CD14-positive monocyte (primary cell): ENCODE data around the gene HDAC8. TPM values are rescaled to one million over a fixed set of nuclear protein-coding genes. Genes with fewer than 3 reads are reported as not detected.

ENCODE experiments used
- DNase-seq, 3 donors: peaks; one replicate each; pipeline ENCODE4 v3.0.0-alpha.2; 2011 to 2022
- H2AFZ ChIP-seq: 2 replicates; pipeline ENCODE4 v1.6.0; 2012; ENCODE audit warnings: mild to moderate bottlenecking, low read depth, low read length, inconsistent platforms; ENCODE audit not compliant: insufficient read depth, poor library complexity, severe bottlenecking
- H3K27ac ChIP-seq, 2 donors: 1 replicate in 1 of 2; 2 replicates in 1 of 2; pipeline ENCODE4 v1.5.1; 2012 to 2013; ENCODE audit warnings: low read length in 2 of 2, control low read depth in 1 of 2, inconsistent platforms in 1 of 2, low read depth in 1 of 2, mild to moderate bottlenecking in 1 of 2
- H3K27me3 ChIP-seq, 2 donors: one replicate each; pipeline versions ENCODE4 v1.6.0 to v1.6.1; 2011 to 2013; ENCODE audit warnings: low read length in 2 of 2; ENCODE audit not compliant: control insufficient read depth in 2 of 2, insufficient read depth in 2 of 2
- H3K36me3 ChIP-seq, 2 donors: replicated peaks in 1 of 2; 1 replicate in 1 of 2; 2 replicates in 1 of 2; pipeline versions ENCODE4 v1.5.1 to v1.6.1; 2012 to 2013; ENCODE audit warnings: low read length in 2 of 2, control low read depth in 1 of 2, inconsistent platforms in 1 of 2, mild to moderate bottlenecking in 1 of 2; ENCODE audit not compliant: insufficient read depth in 2 of 2, control insufficient read depth in 1 of 2
- H3K4me1 ChIP-seq, 2 donors: 1 replicate in 1 of 2; 2 replicates in 1 of 2; pipeline versions ENCODE4 v1.5.1 to v1.6.1; 2012 to 2013; ENCODE audit warnings: low read length in 2 of 2, control low read depth in 1 of 2, inconsistent platforms in 1 of 2, mild to moderate bottlenecking in 1 of 2, moderate library complexity in 1 of 2; ENCODE audit not compliant: insufficient read depth in 2 of 2, control insufficient read depth in 1 of 2
- H3K4me2 ChIP-seq: replicated peaks from 2 replicates; pipeline ENCODE3; 2012; ENCODE audit warnings: low read length, moderate library complexity, mild to moderate bottlenecking; ENCODE audit not compliant: poor library complexity, severe bottlenecking; ENCODE audit errors: extremely low read depth
- H3K4me3 ChIP-seq, 3 experiments: fragments of 200-600 bp in 1 of 3; sonication (generic) in 1 of 3; replicated peaks in 1 of 3; 1 replicate in 2 of 3; 2 replicates in 1 of 3; pipeline ENCODE4 v1.5.1; 2011 to 2013; ENCODE audit warnings: low read length in 3 of 3, mild to moderate bottlenecking in 3 of 3, control low read depth in 2 of 3, low read depth in 2 of 3, inconsistent platforms in 1 of 3, moderate library complexity in 1 of 3
- H3K79me2 ChIP-seq: 2 replicates; pipeline ENCODE4 v1.6.0; 2012; ENCODE audit warnings: mild to moderate bottlenecking, control low read depth, inconsistent platforms, low read length, moderate library complexity; ENCODE audit not compliant: insufficient read depth
- H3K9ac ChIP-seq: 2 replicates; pipeline ENCODE4 v1.6.0; 2017; ENCODE audit warnings: low read length, mild to moderate bottlenecking; ENCODE audit not compliant: insufficient read depth, poor library complexity, severe bottlenecking
- H3K9me3 ChIP-seq, 2 donors: replicated peaks in 1 of 2; 1 replicate in 1 of 2; 2 replicates in 1 of 2; pipeline versions ENCODE4 v1.5.1 to v1.6.1; 2012 to 2013; ENCODE audit warnings: low read length in 2 of 2, control low read depth in 1 of 2; ENCODE audit not compliant: control insufficient read depth in 1 of 2, insufficient read depth in 1 of 2
- H4K20me1 ChIP-seq: 2 replicates; pipeline ENCODE4 v1.6.0; 2012; ENCODE audit warnings: mild to moderate bottlenecking, low read length, control low read depth, moderate library complexity; ENCODE audit not compliant: insufficient read depth
- H3K27ac Mint-ChIP-seq, 7 donors: one replicate each; pipeline ENCODE4 v1.8.0; 2020; ENCODE audit warnings: mild to moderate bottlenecking in 7 of 7, mixed read lengths in 7 of 7, moderate library complexity in 6 of 7, inconsistent platforms in 2 of 7
- H3K27me3 Mint-ChIP-seq, 3 donors: one replicate each; pipeline ENCODE4 v1.8.0; 2021 to 2022; ENCODE audit warnings: low read depth in 3 of 3, mild to moderate bottlenecking in 3 of 3, mixed read lengths in 3 of 3, moderate library complexity in 3 of 3, inconsistent platforms in 1 of 3
- H3K36me3 Mint-ChIP-seq, 2 donors: one replicate each; pipeline ENCODE4 v1.8.0; 2020; ENCODE audit warnings: mixed read lengths in 2 of 2, inconsistent platforms in 1 of 2, mild to moderate bottlenecking in 1 of 2
- H3K4me1 Mint-ChIP-seq: one replicate; pipeline ENCODE4 v1.8.0; 2020; ENCODE audit warnings: mild to moderate bottlenecking, mixed read lengths
- H3K4me3 Mint-ChIP-seq, 2 donors: one replicate each; pipeline ENCODE4 v1.8.0; 2020; ENCODE audit warnings: mild to moderate bottlenecking in 2 of 2, mixed read lengths in 2 of 2, moderate library complexity in 1 of 2
- H3K9me3 Mint-ChIP-seq, 7 donors: one replicate each; pipeline ENCODE4 v1.8.0; 2020 to 2022; ENCODE audit warnings: mixed read lengths in 7 of 7, mild to moderate bottlenecking in 6 of 7, moderate library complexity in 6 of 7, inconsistent platforms in 2 of 7
- WGBS: methylation state at CpG from one replicate; pipeline ENCODE4 v1.1.5; 2013; ENCODE audit warnings: missing lambda C conversion rate; ENCODE audit not compliant: insufficient coverage; 5-methylcytosine and 5-hydroxymethylcytosine counted together
- intact Hi-C, 2 donors: fragments of 100-400 bp; cut with micrococcal nuclease; formaldehyde crosslinking; loops; one replicate each; pipeline versions ENCODE4 v1.15.0 to v1.15.1; 2023
- polyA plus RNA-seq, 3 donors: library from polyadenylated mRNA; depleted of rRNA in 1 of 3; unstranded in 2 of 3; stranded (reverse) in 1 of 3; fragments of 300-500 nt in 2 of 3; fragments of >200 nt in 1 of 3; fragmentation: Illumina TruSeq in 2 of 3; gene quantifications; 1 replicate in 2 of 3; 2 replicates in 1 of 3; pipeline ENCODE4 v1.2.3, GENCODE V29; 2012 to 2021
- TF ChIP-seq, protein P1 (sequence below): fragments of 200-600 bp; IDR thresholded peaks from one replicate; pipeline ENCODE4 v1.8.0; 2022; ENCODE audit warnings: antibody characterized with exemption, mild to moderate bottlenecking

HDAC8 gene
- polyA plus RNA-seq, 3 donors = 14.3 to 22.9 (median 20.5) TPM

DNA sequence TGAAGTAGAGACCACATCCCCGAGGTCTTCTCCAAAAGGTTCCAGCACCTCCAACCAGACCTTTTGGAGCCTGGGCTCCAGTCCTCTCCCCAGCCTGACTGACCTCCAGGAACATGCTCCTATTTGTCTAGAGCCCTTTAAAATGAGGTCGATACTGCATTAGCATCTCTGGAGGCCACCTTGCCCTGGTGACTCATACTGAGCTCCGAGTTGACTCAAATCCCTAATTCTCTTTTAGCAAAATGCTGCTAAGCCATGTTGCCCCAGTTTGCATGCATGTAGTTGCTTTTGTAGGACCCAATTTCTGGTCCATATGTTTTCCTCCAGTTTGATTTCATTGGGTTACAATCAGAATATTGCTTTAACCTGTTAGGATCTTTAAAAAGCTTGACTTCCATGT, 223.5 kb downstream of the HDAC8 start:
- no peak for DNase-seq
- TF ChIP-seq, protein P1, sequence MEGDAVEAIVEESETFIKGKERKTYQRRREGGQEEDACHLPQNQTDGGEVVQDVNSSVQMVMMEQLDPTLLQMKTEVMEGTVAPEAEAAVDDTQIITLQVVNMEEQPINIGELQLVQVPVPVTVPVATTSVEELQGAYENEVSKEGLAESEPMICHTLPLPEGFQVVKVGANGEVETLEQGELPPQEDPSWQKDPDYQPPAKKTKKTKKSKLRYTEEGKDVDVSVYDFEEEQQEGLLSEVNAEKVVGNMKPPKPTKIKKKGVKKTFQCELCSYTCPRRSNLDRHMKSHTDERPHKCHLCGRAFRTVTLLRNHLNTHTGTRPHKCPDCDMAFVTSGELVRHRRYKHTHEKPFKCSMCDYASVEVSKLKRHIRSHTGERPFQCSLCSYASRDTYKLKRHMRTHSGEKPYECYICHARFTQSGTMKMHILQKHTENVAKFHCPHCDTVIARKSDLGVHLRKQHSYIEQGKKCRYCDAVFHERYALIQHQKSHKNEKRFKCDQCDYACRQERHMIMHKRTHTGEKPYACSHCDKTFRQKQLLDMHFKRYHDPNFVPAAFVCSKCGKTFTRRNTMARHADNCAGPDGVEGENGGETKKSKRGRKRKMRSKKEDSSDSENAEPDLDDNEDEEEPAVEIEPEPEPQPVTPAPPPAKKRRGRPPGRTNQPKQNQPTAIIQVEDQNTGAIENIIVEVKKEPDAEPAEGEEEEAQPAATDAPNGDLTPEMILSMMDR = no peak
- Histone ChIP-seq H3K9me3 (no peaks in the 10 kb centered on the region), H4K20me1 (no peaks in the 10 kb centered on the region), H3K79me2 (no peaks in the 10 kb centered on the region), H3K4me2 (no peak overlapping the region), H3K4me3 (no peak overlapping the region), H3K9ac (no peak overlapping the region), H2AFZ (no peak overlapping the region), H3K4me1 (no peaks in the 10 kb centered on the region), H3K36me3 (peaks cover 10 to 37% of the 10 kb centered on the region in 2 donors), H3K27me3 (peaks cover 0 to 2% of the 10 kb centered on the region in 2 donors), H3K27ac (no peak overlapping the region)
- Mint-ChIP-seq H3K36me3 (peaks cover 15 to 33% of the 10 kb centered on the region in 2 donors), H3K4me3 (no peak overlapping the region), H3K9me3 (peaks cover 0 to 4% (median 0%) of the 10 kb centered on the region in 7 donors), H3K4me1 (no peaks in the 10 kb centered on the region), H3K27ac (no peak overlapping the region), H3K27me3 (peaks cover 0 to 16% (median 0%) of the 10 kb centered on the region in 3 donors)
- WGBS = 100% methylated on average over 1 of the region's 3 CpGs
- intact Hi-C loops = no loop called here

DNA sequence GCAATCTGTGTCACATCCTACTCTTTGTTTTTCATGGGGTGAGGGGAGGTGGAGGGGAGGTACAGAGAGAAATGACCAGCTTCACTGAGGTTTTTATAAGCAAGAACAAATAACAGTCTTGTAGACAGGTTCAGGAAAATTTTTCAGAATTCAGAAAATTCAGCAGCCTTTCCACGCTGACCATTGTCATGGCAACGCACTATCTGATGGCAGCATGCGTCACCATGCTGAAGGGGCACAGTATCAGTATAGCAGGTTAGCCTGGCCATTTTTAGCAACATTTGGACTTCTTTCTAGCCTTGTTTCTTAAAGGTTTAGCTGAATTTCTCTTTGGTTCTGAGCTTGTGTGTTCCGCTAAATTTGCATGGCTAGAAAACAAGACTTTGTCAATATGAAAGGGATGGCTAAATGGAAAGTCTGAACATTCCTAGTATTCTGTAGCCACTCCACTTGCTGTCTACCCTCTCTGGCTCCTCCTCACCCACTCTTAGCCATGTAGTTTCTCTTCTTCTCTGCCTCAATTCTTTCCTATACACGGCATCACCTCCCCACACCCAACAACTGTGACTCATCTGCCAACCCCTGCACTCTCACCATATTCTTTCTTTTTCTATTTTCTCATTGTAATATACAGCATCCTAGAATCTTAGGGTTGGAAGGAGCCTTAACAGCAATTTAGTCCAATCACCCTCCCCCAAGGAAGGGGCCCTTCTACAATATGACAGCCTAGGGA, 224.2 kb downstream of the HDAC8 start:
- no peaks in the 10 kb centered on the region for H3K4me1 Mint-ChIP-seq
- no peak overlapping the region for H3K27ac ChIP-seq
- H3K36me3 Mint-ChIP-seq = peaks cover 15 to 33% of the 10 kb centered on the region in 2 donors
- peaks cover 10 to 37% of the 10 kb centered on the region in 2 donors for H3K36me3 ChIP-seq
- H4K20me1 ChIP-seq = no peaks in the 10 kb centered on the region
- H3K27me3 Mint-ChIP-seq = peaks cover 0 to 16% (median 0%) of the 10 kb centered on the region in 3 donors
- H3K4me2 ChIP-seq = no peak overlapping the region
- no peaks in the 10 kb centered on the region for H3K27me3 ChIP-seq
- WGBS = 100% methylated on average over 3 of the region's 5 CpGs
- no peak for DNase-seq
- peaks cover 0 to 4% (median 0%) of the 10 kb centered on the region in 7 donors for H3K9me3 Mint-ChIP-seq
- no peak overlapping the region for H3K9ac ChIP-seq
- H3K4me3 ChIP-seq = no peak overlapping the region
- no peak overlapping the region for H3K27ac Mint-ChIP-seq
- no peaks in the 10 kb centered on the region for H3K4me1 ChIP-seq
- no peak overlapping the region for H3K4me3 Mint-ChIP-seq
- no peaks in the 10 kb centered on the region for H3K9me3 ChIP-seq
- H2AFZ ChIP-seq = no peak overlapping the region
- TF ChIP-seq, protein P1 = no peak
- intact Hi-C loops = no loop called here
- no peaks in the 10 kb centered on the region for H3K79me2 ChIP-seq
